ACC112 (cell line): Measurements from ENCODE around the gene CFAP58.

Source experiments
- H2AFZ ChIP-seq: fragments of 200-600 bp; sonication (generic); one replicate; pipeline ENCODE4 v1.6.0; 2017; ENCODE audit warnings: antibody characterized with exemption, low read length; ENCODE audit not compliant: unreplicated experiment
- H3K27ac ChIP-seq: fragments of 200-600 bp; sonication (generic); 2 replicates; pipeline ENCODE4 v1.5.1; 2014; ENCODE audit warnings: low read depth, mild to moderate bottlenecking, antibody characterized with exemption, low read length, moderate library complexity
- H3K27me3 ChIP-seq: fragments of 200-600 bp; sonication (generic); 2 replicates; pipeline ENCODE4 v1.6.1; 2014; ENCODE audit warnings: mild to moderate bottlenecking, antibody characterized with exemption, low read length, moderate library complexity, mixed read lengths; ENCODE audit not compliant: insufficient read depth
- H3K36me3 ChIP-seq: fragments of 200-600 bp; sonication (generic); 2 replicates; pipeline ENCODE4 v1.6.1; 2016; ENCODE audit warnings: mild to moderate bottlenecking, antibody characterized with exemption, low read length, moderate library complexity, mixed read lengths; ENCODE audit not compliant: insufficient read depth
- H3K4me1 ChIP-seq: fragments of 200-600 bp; sonication (generic); one replicate; pipeline ENCODE4 v1.6.1; 2016; ENCODE audit warnings: low read length, mixed read lengths; ENCODE audit not compliant: insufficient read depth, unreplicated experiment, control insufficient read depth
- H3K4me3 ChIP-seq: fragments of 200-600 bp; sonication (generic); 2 replicates; pipeline ENCODE4 v1.5.1; 2014; ENCODE audit warnings: mild to moderate bottlenecking, low read depth, low read length
- H3K79me2 ChIP-seq: fragments of 200-600 bp; sonication (generic); one replicate; pipeline ENCODE4 v1.6.0; 2016; ENCODE audit warnings: low read length; ENCODE audit not compliant: control insufficient read depth, unreplicated experiment, insufficient read depth

Gene CFAP58

GRCh38 chr10:104337521-104337984 is 16.1 kb upstream of the CFAP58 start:
- H3K27ac ChIP-seq = peak overlapping the region; percentile 100
- H3K79me2 ChIP-seq = peaks cover 72% of the 10 kb centered on the region
- peak overlapping the region; percentile 99 for H3K4me3 ChIP-seq
- peaks cover 43% of the 10 kb centered on the region for H3K4me1 ChIP-seq
- H2AFZ ChIP-seq = no peak overlapping the region
- peaks cover 8% of the 10 kb centered on the region; the same call in 1 of the 2 replicates for H3K36me3 ChIP-seq
- no peaks in the 10 kb centered on the region for H3K27me3 ChIP-seq

- H3K27me3 ChIP-seq = no peaks in the 10 kb centered on the region
- H3K4me1 ChIP-seq = peaks cover 41% of the 10 kb centered on the region
- H3K36me3 ChIP-seq = peaks cover 8% of the 10 kb centered on the region; the same call in 1 of the 2 replicates
- H3K4me3 ChIP-seq = peak within 1 kb of the TSS; percentile 99
- peak within 1 kb of the TSS; percentile 68 for H2AFZ ChIP-seq
- H3K27ac ChIP-seq = peak within 1 kb of the TSS; percentile 100
- H3K79me2 ChIP-seq = peaks cover 66% of the 10 kb centered on the region
These were observed 15.5 kb upstream of the CFAP58 start, which contains the start of gene ITPRIP for GRCh38 chr10:104337985-104338735. Gene ITPRIP, minus strand, starts transcription at chr10:104338465. Its CDS starts 22,414 bp downstream, at chr10:104316051.

DNA sequence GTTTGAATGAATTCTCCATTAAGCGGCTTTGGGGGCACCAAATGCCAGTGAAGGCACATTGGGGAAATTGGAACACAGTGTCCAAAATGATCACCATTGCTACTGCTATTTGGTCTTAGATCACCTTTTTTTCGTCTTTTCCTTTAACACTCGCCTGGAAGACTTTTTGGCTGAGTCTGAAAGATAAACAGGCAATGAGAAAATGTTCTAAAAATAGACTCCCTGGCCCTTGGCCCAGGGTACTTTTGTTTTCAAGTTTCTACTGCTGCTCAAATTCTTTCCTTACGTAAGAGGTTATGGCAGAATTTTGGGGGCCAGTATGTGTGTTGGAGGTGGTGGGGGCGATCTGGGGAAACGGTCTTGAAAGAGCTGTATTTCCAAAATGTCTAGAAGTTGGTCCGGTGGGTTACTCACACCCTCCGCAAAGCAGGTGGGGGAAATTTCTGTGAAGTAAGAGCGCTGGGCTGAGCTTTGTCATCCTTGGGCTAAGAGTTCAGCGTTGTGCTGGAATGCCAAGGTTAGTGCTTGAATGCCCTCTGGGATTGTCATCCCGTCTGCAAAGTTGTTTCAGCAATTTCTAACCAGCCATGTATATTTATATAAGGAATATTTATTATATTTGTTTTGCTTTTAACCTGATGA is 14.0 kb upstream of the CFAP58 start:
- Histone ChIP-seq H3K27ac (peak overlapping the region; percentile 100), H3K27me3 (no peaks in the 10 kb centered on the region), H3K4me1 (peaks cover 30% of the 10 kb centered on the region), H3K4me3 (peak overlapping the region; percentile 99), H2AFZ (peak overlapping the region; percentile 10), H3K36me3 (peaks cover 5% of the 10 kb centered on the region; the same call in 1 of the 2 replicates), H3K79me2 (peaks cover 51% of the 10 kb centered on the region)

DNA sequence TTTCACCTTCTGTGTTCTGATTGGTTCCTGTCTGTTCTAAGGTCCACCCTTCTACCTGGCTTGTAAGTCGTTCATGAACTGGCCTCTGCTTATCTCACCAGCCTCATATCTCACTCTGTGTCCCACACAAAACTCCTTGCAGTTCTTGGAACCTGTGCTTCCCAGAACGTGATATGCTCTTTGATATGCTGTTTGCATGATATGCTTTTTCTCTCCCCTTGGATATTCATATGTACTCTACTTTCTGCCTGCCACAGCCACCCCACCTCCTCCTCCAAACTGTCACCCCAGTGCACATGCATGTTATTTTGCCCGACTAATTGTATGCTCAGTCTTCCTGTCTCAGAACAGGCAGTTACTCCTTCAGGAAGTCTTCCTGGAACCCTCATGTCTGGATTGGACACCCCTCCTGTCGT is 13.5 kb upstream of the CFAP58 start:
- H2AFZ ChIP-seq = no peak overlapping the region
- H3K79me2 ChIP-seq = peaks cover 46% of the 10 kb centered on the region
- H3K27ac ChIP-seq = peak overlapping the region; percentile 100

DNA sequence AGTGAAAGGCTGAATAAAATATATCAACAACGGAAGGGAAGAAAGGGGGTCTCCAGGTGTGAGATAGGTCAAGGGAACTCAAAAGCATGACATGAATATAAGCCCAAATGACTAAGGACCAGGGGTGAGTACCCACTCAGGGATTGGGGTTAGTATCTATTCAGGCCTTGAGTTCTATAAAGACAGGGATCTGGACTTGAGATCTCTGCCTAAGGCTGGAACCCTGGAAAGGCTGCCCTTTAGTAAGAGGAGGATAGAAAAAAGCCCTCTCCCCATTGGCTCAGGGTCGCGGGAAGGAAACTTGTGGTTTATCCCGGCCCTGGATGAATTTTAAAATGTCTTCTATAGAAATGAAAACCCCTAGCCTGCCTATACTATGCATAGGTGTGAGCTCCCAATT is 13.0 kb upstream of the CFAP58 start:
- peaks cover 41% of the 10 kb centered on the region for H3K79me2 ChIP-seq
- peak overlapping the region; percentile 100; the same call in 1 of the 2 replicates for H3K27ac ChIP-seq
- no peak overlapping the region for H2AFZ ChIP-seq

More for the DNA sequence above, 13.5 kb upstream of the CFAP58 start:
- Histone ChIP-seq H3K4me3 (peak overlapping the region; percentile 99), H3K4me1 (peaks cover 25% of the 10 kb centered on the region), H3K36me3 (peaks cover 5% of the 10 kb centered on the region; the same call in 1 of the 2 replicates), H3K27me3 (no peaks in the 10 kb centered on the region)

GRCh38 chr10:104342941-104343411 is 10.7 kb upstream of the CFAP58 start:
- Histone ChIP-seq H3K4me1 (peaks cover 14% of the 10 kb centered on the region), H3K36me3 (no peaks in the 10 kb centered on the region), H3K79me2 (peaks cover 18% of the 10 kb centered on the region), H3K4me3 (no peak overlapping the region), H2AFZ (no peak overlapping the region), H3K27ac (peak overlapping the region; percentile 5; the same call in 1 of the 2 replicates), H3K27me3 (no peaks in the 10 kb centered on the region)

More for the DNA sequence above, 13.0 kb upstream of the CFAP58 start:
- Histone ChIP-seq H3K4me1 (peaks cover 19% of the 10 kb centered on the region), H3K36me3 (peaks cover 5% of the 10 kb centered on the region; the same call in 1 of the 2 replicates), H3K27me3 (no peaks in the 10 kb centered on the region), H3K4me3 (0 out of 2 replicates have a peak overlapping the region, but pooled peaks have one; percentile 99)

DNA sequence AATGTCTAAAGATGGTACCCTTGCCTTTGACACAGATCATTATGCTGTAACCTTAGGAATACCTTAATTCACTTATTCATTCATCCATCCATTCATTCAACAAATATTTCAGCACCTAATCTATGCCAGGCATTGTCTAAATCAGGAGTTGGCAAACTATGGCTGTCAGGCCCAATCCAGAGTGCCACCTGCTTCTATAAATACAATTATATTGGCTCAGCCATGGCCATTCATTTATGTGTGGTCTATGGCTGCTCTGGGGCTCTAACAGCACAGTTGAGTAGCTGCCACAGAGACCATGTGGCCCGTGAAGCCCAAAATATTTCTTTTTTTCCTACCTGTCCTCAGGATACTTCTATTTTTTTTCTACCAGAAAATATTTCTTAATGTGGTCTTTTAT is 9.4 kb upstream of the CFAP58 start:
- Histone ChIP-seq H3K27ac (no peak overlapping the region), H2AFZ (no peak overlapping the region), H3K4me1 (peaks cover 15% of the 10 kb centered on the region), H3K27me3 (no peaks in the 10 kb centered on the region), H3K4me3 (no peak overlapping the region), H3K36me3 (no peaks in the 10 kb centered on the region), H3K79me2 (peaks cover 6% of the 10 kb centered on the region)

- peaks cover 1% of the 10 kb centered on the region for H3K79me2 ChIP-seq
- H3K4me3 ChIP-seq = no peak overlapping the region
- no peak overlapping the region for H2AFZ ChIP-seq
- no peak overlapping the region for H3K27ac ChIP-seq
- no peaks in the 10 kb centered on the region for H3K27me3 ChIP-seq
- peaks cover 21% of the 10 kb centered on the region for H3K4me1 ChIP-seq
- H3K36me3 ChIP-seq = no peaks in the 10 kb centered on the region
These were observed 8.1 kb upstream of the CFAP58 start for GRCh38 chr10:104345515-104345914.

DNA sequence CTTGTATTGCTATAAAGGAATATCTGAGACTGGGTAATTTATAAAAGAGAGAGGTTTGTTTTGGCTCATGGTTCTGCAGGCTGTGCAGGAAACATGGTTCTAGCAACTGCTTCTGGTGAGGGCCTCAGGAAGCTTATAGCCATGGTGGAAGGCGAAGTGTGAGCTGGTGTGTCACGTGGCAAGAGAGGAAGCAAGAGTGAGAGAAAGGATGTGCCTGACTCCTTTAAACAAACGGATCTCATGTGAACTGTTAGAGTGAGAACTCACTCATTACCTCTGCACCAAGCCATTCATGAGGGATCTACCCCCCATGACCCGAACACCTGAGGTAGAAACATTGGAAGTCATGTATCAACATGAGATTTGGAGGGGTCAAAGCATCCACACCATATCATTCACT is 7.7 kb upstream of the CFAP58 start:
- Histone ChIP-seq H3K36me3 (no peaks in the 10 kb centered on the region), H3K79me2 (no peaks in the 10 kb centered on the region), H3K4me3 (no peak overlapping the region), H3K27ac (no peak overlapping the region), H3K4me1 (peaks cover 24% of the 10 kb centered on the region), H2AFZ (no peak overlapping the region), H3K27me3 (no peaks in the 10 kb centered on the region)

- Histone ChIP-seq H3K27me3 (no peaks in the 10 kb centered on the region), H3K27ac (no peak overlapping the region), H3K4me3 (no peak overlapping the region), H3K4me1 (peaks cover 35% of the 10 kb centered on the region), H2AFZ (no peak overlapping the region), H3K36me3 (no peaks in the 10 kb centered on the region), H3K79me2 (peaks cover 3% of the 10 kb centered on the region)
These were observed 6.2 kb upstream of the CFAP58 start for GRCh38 chr10:104347295-104348045.
